ENCODE results near the gene KIZ. TPM values are rescaled to one million over a fixed set of nuclear protein-coding genes. Genes with fewer than 3 reads are reported as not detected.

KIZ gene
- total RNA-seq, 1 donor from 2014 or later = 60.0 TPM

DNA sequence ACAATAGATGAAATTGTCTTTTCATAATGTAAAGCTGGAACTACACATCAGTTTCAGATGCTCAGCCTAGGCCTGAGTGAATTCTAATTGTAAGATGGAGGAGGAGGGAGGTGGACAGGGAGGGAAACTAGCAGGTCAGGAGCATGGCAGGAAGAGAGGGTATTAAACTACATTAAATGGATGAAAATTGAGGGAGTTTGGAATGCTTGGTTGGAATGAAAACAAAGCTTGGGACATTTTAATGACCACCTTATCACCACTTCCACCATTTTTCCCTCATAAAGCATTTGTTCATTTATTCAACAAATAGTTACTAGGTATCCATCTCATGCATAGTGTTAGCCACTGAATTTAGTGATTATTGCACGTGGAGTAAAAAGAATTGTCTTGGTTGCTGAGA, 65.0 kb downstream of the KIZ start:
- Histone ChIP-seq H3K4me1 (peaks cover 70% of the 10 kb centered on the region), H4K20me1 (ENCODE audit: low read depth) (no peaks in the 10 kb centered on the region), H3K36me3 (no peaks in the 10 kb centered on the region), H3K9ac (no peak overlapping the region), H3K4me3 (peak overlapping the region; percentile 57), H3K4me2 (peak overlapping the region; percentile 99), H2AFZ (replicated peaks) (no peak overlapping the region), H3K27me3 (no peaks in the 10 kb centered on the region), H3K9me3 (ENCODE audit: low read depth) (no peaks in the 10 kb centered on the region), H3F3A (ENCODE audit: low read depth) (peaks cover 55% of the 10 kb centered on the region), H3K27ac (peak overlapping the region; percentile 100), H3K79me2 (ENCODE audit: low read depth) (peaks cover 8% of the 10 kb centered on the region)
- H3K4me3 Mint-ChIP-seq = no peak overlapping the region
- H3K4me1 Mint-ChIP-seq = peaks cover 41% of the 10 kb centered on the region
- TF ChIP-seq EZH2phosphoT487 (IDR thresholded peaks at IDR 0.05) (no peak), EZH2 (IDR thresholded peaks at IDR 0.05) (no peak)
- TF ChIP-seq, protein P1, sequence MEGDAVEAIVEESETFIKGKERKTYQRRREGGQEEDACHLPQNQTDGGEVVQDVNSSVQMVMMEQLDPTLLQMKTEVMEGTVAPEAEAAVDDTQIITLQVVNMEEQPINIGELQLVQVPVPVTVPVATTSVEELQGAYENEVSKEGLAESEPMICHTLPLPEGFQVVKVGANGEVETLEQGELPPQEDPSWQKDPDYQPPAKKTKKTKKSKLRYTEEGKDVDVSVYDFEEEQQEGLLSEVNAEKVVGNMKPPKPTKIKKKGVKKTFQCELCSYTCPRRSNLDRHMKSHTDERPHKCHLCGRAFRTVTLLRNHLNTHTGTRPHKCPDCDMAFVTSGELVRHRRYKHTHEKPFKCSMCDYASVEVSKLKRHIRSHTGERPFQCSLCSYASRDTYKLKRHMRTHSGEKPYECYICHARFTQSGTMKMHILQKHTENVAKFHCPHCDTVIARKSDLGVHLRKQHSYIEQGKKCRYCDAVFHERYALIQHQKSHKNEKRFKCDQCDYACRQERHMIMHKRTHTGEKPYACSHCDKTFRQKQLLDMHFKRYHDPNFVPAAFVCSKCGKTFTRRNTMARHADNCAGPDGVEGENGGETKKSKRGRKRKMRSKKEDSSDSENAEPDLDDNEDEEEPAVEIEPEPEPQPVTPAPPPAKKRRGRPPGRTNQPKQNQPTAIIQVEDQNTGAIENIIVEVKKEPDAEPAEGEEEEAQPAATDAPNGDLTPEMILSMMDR (IDR thresholded peaks at IDR 0.05) = no peak
- H3K27me3 Mint-ChIP-seq (ENCODE audit: insufficient read depth, low read depth) = peaks cover 7% of the 10 kb centered on the region
- H3K9me3 Mint-ChIP-seq = peaks cover 3% of the 10 kb centered on the region
- H3K27ac Mint-ChIP-seq = peak overlapping the region; percentile 18
- peaks cover 2% of the 10 kb centered on the region for H3K36me3 Mint-ChIP-seq
- DNase-seq (ENCODE audit: low spot score) = no peak

DNA sequence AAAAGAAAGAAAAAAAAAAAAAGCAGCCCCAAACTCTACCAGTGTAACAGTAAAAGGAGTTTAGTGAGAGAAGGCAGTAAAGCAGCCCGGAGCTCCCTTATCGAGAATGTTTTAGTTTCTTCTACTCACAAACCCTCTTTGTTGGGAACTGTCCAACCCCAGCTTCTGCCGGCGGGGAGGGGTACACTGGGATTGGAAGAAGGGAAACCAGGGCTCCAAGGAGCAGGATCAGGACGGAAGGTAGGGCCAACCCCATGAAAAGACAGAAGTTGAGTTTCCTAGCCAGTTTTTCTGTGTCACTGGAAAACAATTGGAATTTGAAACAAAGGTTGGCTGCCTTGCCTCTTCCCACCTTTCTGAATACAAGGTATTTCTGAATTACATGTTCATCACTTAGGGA, 66.0 kb downstream of the KIZ start:
- Histone ChIP-seq H3K4me3 (peak overlapping the region; percentile 57), H3K9ac (no peak overlapping the region), H3K4me1 (peaks cover 63% of the 10 kb centered on the region), H2AFZ (replicated peaks) (no peak overlapping the region), H3K9me3 (ENCODE audit: low read depth) (no peaks in the 10 kb centered on the region), H4K20me1 (ENCODE audit: low read depth) (no peaks in the 10 kb centered on the region), H3F3A (ENCODE audit: low read depth) (peaks cover 55% of the 10 kb centered on the region), H3K27me3 (no peaks in the 10 kb centered on the region), H3K27ac (peak overlapping the region; percentile 100), H3K36me3 (no peaks in the 10 kb centered on the region), H3K4me2 (peak overlapping the region; percentile 99), H3K79me2 (ENCODE audit: low read depth) (peaks cover 8% of the 10 kb centered on the region)
- Mint-ChIP-seq H3K27me3 (ENCODE audit: insufficient read depth, low read depth) (peaks cover 7% of the 10 kb centered on the region), H3K36me3 (peaks cover 2% of the 10 kb centered on the region), H3K4me3 (peak overlapping the region; percentile 57), H3K4me1 (peaks cover 41% of the 10 kb centered on the region), H3K9me3 (peaks cover 3% of the 10 kb centered on the region), H3K27ac (no peak overlapping the region)
- DNase-seq (ENCODE audit: low spot score) = peak; percentile 88
- TF ChIP-seq, protein P1 (IDR thresholded peaks at IDR 0.05) = no peak
- no peak for TF ChIP-seq EZH2phosphoT487 (IDR thresholded peaks at IDR 0.05)
- no peak for TF ChIP-seq EZH2 (IDR thresholded peaks at IDR 0.05)

DNA sequence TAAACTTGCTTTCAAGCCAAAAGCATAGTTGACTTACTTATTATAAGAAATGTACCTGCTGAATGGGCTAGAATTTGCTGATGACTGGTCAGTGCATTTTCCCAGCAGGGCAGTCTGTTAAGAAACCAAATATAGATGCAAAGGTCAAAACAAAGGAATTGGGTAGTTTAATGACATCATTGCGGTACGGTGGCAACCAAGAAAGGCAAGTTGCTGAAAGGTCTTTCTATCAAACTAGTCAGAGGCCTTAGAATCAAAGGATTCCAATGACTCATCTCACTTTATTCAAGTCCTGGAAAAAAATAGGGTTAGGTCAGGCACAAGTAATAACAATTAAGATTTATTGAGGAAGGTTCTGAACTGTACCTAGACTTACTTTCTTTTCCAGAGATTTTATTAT, 76.4 kb downstream of the KIZ start:
- no peak overlapping the region for H3K27ac ChIP-seq

More for the DNA sequence above, 76.4 kb downstream of the KIZ start:
- H2AFZ ChIP-seq (replicated peaks) = no peak overlapping the region
- TF ChIP-seq, protein P1 (IDR thresholded peaks at IDR 0.05) = no peak
- TF ChIP-seq EZH2 (IDR thresholded peaks at IDR 0.05) (no peak), EZH2phosphoT487 (IDR thresholded peaks at IDR 0.05) (no peak)
- no peaks in the 10 kb centered on the region for H4K20me1 ChIP-seq (ENCODE audit: low read depth)
- no peak for DNase-seq (ENCODE audit: low spot score)
- H3K36me3 Mint-ChIP-seq = no peaks in the 10 kb centered on the region
- H3K27me3 ChIP-seq = no peaks in the 10 kb centered on the region
- H3K9me3 ChIP-seq (ENCODE audit: low read depth) = no peaks in the 10 kb centered on the region
- no peaks in the 10 kb centered on the region for H3K36me3 ChIP-seq
- no peaks in the 10 kb centered on the region for H3K4me1 Mint-ChIP-seq
- H3K9me3 Mint-ChIP-seq = peaks cover 3% of the 10 kb centered on the region
- H3K27ac Mint-ChIP-seq = no peak overlapping the region
- H3K9ac ChIP-seq = no peak overlapping the region
- peaks cover 5% of the 10 kb centered on the region for H3K27me3 Mint-ChIP-seq (ENCODE audit: insufficient read depth, low read depth)
- peaks cover 22% of the 10 kb centered on the region for H3K4me1 ChIP-seq
- no peaks in the 10 kb centered on the region for H3K79me2 ChIP-seq (ENCODE audit: low read depth)
- no peak overlapping the region for H3K4me2 ChIP-seq
- no peak overlapping the region for H3K4me3 ChIP-seq
- H3K4me3 Mint-ChIP-seq = no peak overlapping the region
- peaks cover 5% of the 10 kb centered on the region for H3F3A ChIP-seq (ENCODE audit: low read depth)
